Measurements from ENCODE around the gene FOXK2.

FOXK2 gene

DNA sequence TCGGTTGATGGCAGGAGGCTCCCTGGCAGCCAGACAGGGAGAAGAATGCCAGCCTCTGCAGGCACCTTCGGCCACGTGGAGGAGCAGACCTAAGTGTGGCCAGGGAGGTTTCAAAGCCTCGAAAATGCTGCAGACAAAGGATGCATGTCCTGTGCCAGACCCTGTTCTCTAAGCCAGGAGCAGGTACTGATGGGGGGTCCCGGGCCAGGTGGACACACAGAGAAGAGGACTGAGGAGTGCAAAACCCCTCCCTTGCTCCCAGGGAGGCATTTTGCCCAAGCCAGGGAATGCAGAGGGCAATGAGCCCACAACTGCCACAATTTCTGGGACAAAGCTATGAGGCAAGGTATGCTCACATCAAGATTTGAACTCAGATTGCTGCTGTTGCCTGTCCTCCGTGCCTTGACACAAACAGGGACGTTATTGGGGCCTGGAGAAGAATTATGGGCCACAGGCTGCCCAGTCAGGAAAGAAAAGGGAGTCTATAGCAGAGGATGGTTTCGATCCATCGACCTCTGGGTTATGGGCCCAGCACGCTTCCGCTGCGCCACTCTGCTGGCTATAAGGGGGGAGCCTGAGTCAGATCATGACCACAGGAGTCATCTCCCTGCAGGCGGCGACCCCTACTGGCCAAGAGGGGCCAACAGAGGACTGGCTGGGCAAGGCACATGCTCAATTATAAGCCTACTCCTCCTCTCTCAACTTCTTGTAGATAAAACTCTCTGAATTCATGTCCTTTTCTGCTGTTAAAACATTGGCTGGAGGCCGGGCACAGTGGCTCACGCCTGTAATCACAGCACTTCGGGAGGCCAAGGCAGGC is 25.1 kb upstream of the FOXK2 start:
- Histone ChIP-seq H3K36me3 (ENCODE audit: control insufficient read depth in 5 of 5, insufficient read depth in 5 of 5, low read length in 5 of 5) (peaks cover 0 to 1% (median 0%) of the 10 kb centered on the region in 5 donors), H3K9me3 (ENCODE audit: control insufficient read depth in 5 of 5, low read length in 5 of 5) (no peaks in the 10 kb centered on the region), H3K9ac (ENCODE audit: low read length in 5 of 5) (no peak overlapping the region), H3K27me3 (ENCODE audit: control insufficient read depth in 5 of 5, insufficient read depth in 4 of 5, low read length in 5 of 5) (no peaks in the 10 kb centered on the region), H3K27ac (ENCODE audit: low read depth, low read length) (peak overlapping the region; percentile 15), H3K4me3 (ENCODE audit: low read depth in 1 of 5, low read length in 5 of 5) (peak overlapping the region in 2 of 5 donors; percentile 10 to 22), H3K4me1 (ENCODE audit: control insufficient read depth in 5 of 5, insufficient read depth in 5 of 5, low read length in 5 of 5) (peaks cover 0 to 33% (median 25%) of the 10 kb centered on the region in 5 donors)

- H3K4me1 ChIP-seq (ENCODE audit: control insufficient read depth in 5 of 5, insufficient read depth in 5 of 5, low read length in 5 of 5): peaks cover 0 to 32% (median 23%) of the 10 kb centered on the region in 5 donors
- peak overlapping the region; percentile 24 for H3K27ac ChIP-seq (ENCODE audit: low read depth, low read length)
- H3K27me3 ChIP-seq (ENCODE audit: control insufficient read depth in 5 of 5, insufficient read depth in 4 of 5, low read length in 5 of 5): no peaks in the 10 kb centered on the region
- H3K9ac ChIP-seq (ENCODE audit: low read length in 5 of 5): no peak overlapping the region
- H3K36me3 ChIP-seq (ENCODE audit: control insufficient read depth in 5 of 5, insufficient read depth in 5 of 5, low read length in 5 of 5): no peaks in the 10 kb centered on the region
- H3K9me3 ChIP-seq (ENCODE audit: control insufficient read depth in 5 of 5, low read length in 5 of 5): no peaks in the 10 kb centered on the region
- H3K4me3 ChIP-seq (ENCODE audit: low read depth in 1 of 5, low read length in 5 of 5): no peak overlapping the region
Observed at GRCh38 chr17:82495844-82496528, 23.5 kb upstream of the FOXK2 start.

GRCh38 chr17:82496529-82497434 is 22.8 kb upstream of the FOXK2 start:
- Histone ChIP-seq H3K4me1 (ENCODE audit: control insufficient read depth in 5 of 5, insufficient read depth in 5 of 5, low read length in 5 of 5) (peaks cover 0 to 32% (median 23%) of the 10 kb centered on the region in 5 donors), H3K9ac (ENCODE audit: low read length in 5 of 5) (peak overlapping the region in 3 of 5 donors; percentile 53 to 84 (median 61)), H3K4me3 (ENCODE audit: low read depth in 1 of 5, low read length in 5 of 5) (peak overlapping the region in 4 of 5 donors; percentile 47 to 76 (median 62)), H3K27ac (ENCODE audit: low read depth, low read length) (peak overlapping the region; percentile 24), H3K9me3 (ENCODE audit: control insufficient read depth in 5 of 5, low read length in 5 of 5) (no peaks in the 10 kb centered on the region), H3K36me3 (ENCODE audit: control insufficient read depth in 5 of 5, insufficient read depth in 5 of 5, low read length in 5 of 5) (no peaks in the 10 kb centered on the region), H3K27me3 (ENCODE audit: control insufficient read depth in 5 of 5, insufficient read depth in 4 of 5, low read length in 5 of 5) (no peaks in the 10 kb centered on the region)

DNA sequence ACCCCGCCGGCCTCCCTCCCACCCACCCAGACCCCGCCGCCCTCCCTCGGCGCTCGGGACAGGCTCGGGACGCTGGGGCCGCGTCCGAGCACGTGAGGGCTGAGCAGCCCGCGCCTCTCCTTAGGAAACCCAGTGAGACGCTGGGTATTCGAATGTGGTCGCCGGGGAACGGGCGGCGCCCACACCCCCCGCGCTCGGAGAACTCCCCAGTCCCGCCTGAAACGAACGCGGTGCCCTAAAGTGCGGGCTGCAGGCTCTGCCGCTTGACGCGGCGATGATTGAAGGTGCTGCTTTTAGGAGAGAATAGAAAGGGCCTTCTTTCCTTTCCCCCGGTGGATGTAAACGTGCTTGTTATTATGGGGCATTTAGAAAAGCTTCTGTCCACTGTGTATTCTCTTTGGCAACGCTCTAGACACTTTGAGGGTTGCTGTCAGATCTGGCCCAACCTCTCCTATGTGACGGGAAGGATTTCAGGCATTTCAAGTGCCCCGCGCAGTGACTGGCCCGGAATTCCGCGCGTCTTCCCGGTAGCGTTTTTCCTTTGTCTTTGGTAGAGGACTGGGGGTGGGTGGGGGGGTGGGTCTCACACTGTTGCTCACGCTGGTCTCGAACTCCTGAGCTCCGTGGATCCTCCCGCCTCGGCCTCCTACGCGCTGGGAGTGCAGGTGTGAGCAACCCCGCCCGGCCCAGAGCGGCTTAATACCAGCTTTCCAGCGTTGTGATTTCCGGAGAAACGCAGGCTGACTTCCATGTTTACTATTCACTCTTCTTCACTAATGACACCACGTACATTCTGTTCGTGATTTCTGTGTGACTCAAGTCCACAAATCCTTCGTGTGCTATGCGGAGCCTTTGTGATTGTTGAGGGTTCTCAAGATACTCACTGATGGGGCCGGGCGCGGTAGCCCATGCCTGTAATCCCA is 21.8 kb upstream of the FOXK2 start:
- Histone ChIP-seq H3K27ac (ENCODE audit: low read depth, low read length) (peak overlapping the region; percentile 76), H3K4me1 (ENCODE audit: control insufficient read depth in 5 of 5, insufficient read depth in 5 of 5, low read length in 5 of 5) (peaks cover 0 to 32% (median 23%) of the 10 kb centered on the region in 5 donors), H3K36me3 (ENCODE audit: control insufficient read depth in 5 of 5, insufficient read depth in 5 of 5, low read length in 5 of 5) (no peaks in the 10 kb centered on the region), H3K9ac (ENCODE audit: low read length in 5 of 5) (peak overlapping the region in 4 of 5 donors; percentile 66 to 85 (median 72)), H3K4me3 (ENCODE audit: low read depth in 1 of 5, low read length in 5 of 5) (peak overlapping the region; percentile 57 to 76 (median 72)), H3K9me3 (ENCODE audit: control insufficient read depth in 5 of 5, low read length in 5 of 5) (no peaks in the 10 kb centered on the region), H3K27me3 (ENCODE audit: control insufficient read depth in 5 of 5, insufficient read depth in 4 of 5, low read length in 5 of 5) (no peaks in the 10 kb centered on the region)

GRCh38 chr17:82502207-82502606 is 17.3 kb upstream of the FOXK2 start:
- H3K27me3 ChIP-seq (ENCODE audit: control insufficient read depth in 5 of 5, insufficient read depth in 4 of 5, low read length in 5 of 5): no peaks in the 10 kb centered on the region
- H3K4me1 ChIP-seq (ENCODE audit: control insufficient read depth in 5 of 5, insufficient read depth in 5 of 5, low read length in 5 of 5): peaks cover 0 to 13% (median 7%) of the 10 kb centered on the region in 5 donors
- H3K36me3 ChIP-seq (ENCODE audit: control insufficient read depth in 5 of 5, insufficient read depth in 5 of 5, low read length in 5 of 5): no peaks in the 10 kb centered on the region
- no peaks in the 10 kb centered on the region for H3K9me3 ChIP-seq (ENCODE audit: control insufficient read depth in 5 of 5, low read length in 5 of 5)
- H3K9ac ChIP-seq (ENCODE audit: low read length in 5 of 5): no peak overlapping the region
- H3K27ac ChIP-seq (ENCODE audit: low read depth, low read length): no peak overlapping the region
- no peak overlapping the region for H3K4me3 ChIP-seq (ENCODE audit: low read depth in 1 of 5, low read length in 5 of 5)

DNA sequence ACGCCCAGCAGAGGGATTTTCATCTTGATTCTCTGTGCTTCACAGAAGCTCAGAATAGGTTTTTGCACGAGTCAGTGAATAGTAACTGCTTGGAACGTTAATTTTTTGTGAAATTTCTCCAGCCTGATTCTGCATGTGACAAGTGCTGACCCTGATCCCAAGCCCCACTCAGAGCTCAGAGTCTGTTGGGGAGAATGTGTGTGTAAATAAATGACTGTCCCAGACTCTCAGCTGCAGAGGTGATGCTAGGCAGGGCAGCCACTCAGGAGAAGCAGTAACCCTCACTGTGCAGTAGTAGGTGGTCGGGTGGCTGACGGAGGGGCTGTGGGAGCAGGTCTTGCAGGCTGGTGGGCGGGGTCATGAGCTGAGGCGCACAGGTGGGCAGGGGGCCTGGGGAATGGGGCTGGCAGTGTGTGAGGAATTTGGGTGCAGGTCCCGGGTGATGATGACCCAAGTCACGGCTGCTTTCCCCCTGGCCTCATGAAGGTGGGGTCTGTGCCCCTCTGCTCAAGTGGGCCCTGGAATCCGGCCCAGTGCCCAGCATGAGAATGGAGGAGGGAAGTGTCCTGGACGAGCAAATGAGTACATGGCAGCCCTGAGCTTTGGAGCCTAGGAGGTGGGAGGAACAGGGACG is 16.3 kb upstream of the FOXK2 start:
- no peaks in the 10 kb centered on the region for H3K27me3 ChIP-seq (ENCODE audit: control insufficient read depth in 5 of 5, insufficient read depth in 4 of 5, low read length in 5 of 5)
- H3K9ac ChIP-seq (ENCODE audit: low read length in 5 of 5): no peak overlapping the region
- H3K27ac ChIP-seq (ENCODE audit: low read depth, low read length): no peak overlapping the region
- peaks cover 0 to 5% (median under 1%) of the 10 kb centered on the region in 5 donors for H3K4me1 ChIP-seq (ENCODE audit: control insufficient read depth in 5 of 5, insufficient read depth in 5 of 5, low read length in 5 of 5)
- H3K9me3 ChIP-seq (ENCODE audit: control insufficient read depth in 5 of 5, low read length in 5 of 5): no peaks in the 10 kb centered on the region
- H3K36me3 ChIP-seq (ENCODE audit: control insufficient read depth in 5 of 5, insufficient read depth in 5 of 5, low read length in 5 of 5): no peaks in the 10 kb centered on the region
- H3K4me3 ChIP-seq (ENCODE audit: low read depth in 1 of 5, low read length in 5 of 5): no peak overlapping the region

DNA sequence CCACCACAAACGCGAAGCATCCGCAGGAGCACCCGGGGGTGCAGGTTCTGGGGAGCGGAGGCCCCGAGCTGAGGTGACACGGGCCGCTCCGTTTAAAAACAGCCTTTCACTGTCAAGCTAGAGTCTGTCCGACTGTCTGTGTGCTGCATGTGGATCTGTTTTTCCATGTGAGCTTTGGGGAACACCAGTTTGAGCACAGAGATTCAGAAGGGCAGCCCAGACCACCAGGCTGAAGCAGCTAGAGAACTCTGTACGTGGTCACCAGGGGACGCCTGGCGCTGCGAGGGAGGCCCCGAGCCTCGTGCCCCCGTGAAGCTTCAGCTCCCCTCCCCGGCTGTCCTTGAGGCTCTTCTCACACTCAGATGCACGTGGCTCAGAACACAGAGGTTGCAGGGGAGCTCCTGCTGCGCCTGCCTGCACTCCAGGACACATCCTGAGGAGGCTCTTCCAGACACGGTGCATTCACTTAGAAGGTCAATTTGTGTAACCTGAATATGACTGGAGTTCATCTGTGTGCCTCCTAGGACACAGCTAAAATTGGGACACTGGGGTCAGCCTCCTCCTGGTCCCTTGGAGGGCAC is 15.7 kb upstream of the FOXK2 start:
- H3K36me3 ChIP-seq (ENCODE audit: control insufficient read depth in 5 of 5, insufficient read depth in 5 of 5, low read length in 5 of 5): no peaks in the 10 kb centered on the region
- no peak overlapping the region for H3K4me3 ChIP-seq (ENCODE audit: low read depth in 1 of 5, low read length in 5 of 5)
- H3K9ac ChIP-seq (ENCODE audit: low read length in 5 of 5): no peak overlapping the region
- no peaks in the 10 kb centered on the region for H3K27me3 ChIP-seq (ENCODE audit: control insufficient read depth in 5 of 5, insufficient read depth in 4 of 5, low read length in 5 of 5)
- no peaks in the 10 kb centered on the region for H3K9me3 ChIP-seq (ENCODE audit: control insufficient read depth in 5 of 5, low read length in 5 of 5)
- no peak overlapping the region for H3K27ac ChIP-seq (ENCODE audit: low read depth, low read length)
- H3K4me1 ChIP-seq (ENCODE audit: control insufficient read depth in 5 of 5, insufficient read depth in 5 of 5, low read length in 5 of 5): peaks cover 0 to 4% (median 0%) of the 10 kb centered on the region in 5 donors

DNA sequence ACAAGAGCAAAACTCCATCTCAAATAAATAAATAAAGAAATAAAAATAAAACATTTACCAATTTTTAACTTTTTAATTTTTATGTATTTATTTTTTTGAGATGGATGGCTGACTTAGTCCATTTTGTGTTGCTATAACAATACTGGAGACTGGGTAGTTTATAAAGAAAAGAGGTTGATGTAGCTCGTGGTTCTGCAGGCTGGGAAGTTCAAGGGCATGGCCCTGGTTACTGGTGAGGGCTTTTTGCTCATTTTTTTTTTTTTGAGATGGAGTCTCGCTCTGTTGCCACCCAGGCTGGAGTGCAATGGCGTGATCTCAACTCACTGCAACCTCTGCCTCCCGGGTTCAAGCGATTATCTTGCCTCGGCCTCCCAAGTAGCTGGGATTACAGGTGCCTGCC is 14.2 kb upstream of the FOXK2 start:
- no peaks in the 10 kb centered on the region for H3K36me3 ChIP-seq (ENCODE audit: control insufficient read depth in 5 of 5, insufficient read depth in 5 of 5, low read length in 5 of 5)

More for the DNA sequence above, 14.2 kb upstream of the FOXK2 start:
- H3K27ac ChIP-seq (ENCODE audit: low read depth, low read length): no peak overlapping the region
- H3K9me3 ChIP-seq (ENCODE audit: control insufficient read depth in 5 of 5, low read length in 5 of 5): no peaks in the 10 kb centered on the region
- no peaks in the 10 kb centered on the region for H3K27me3 ChIP-seq (ENCODE audit: control insufficient read depth in 5 of 5, insufficient read depth in 4 of 5, low read length in 5 of 5)
- no peak overlapping the region for H3K4me3 ChIP-seq (ENCODE audit: low read depth in 1 of 5, low read length in 5 of 5)
- H3K4me1 ChIP-seq (ENCODE audit: control insufficient read depth in 5 of 5, insufficient read depth in 5 of 5, low read length in 5 of 5): peaks cover 0 to 3% (median 0%) of the 10 kb centered on the region in 5 donors
- H3K9ac ChIP-seq (ENCODE audit: low read length in 5 of 5): no peak overlapping the region

All from subcutaneous abdominal adipose tissue (tissue), 5 donors.